GM12865 (cell line): ENCODE results near the gene POLR2J.
A peak's percentile ranks its signal among the peaks of the same experiment; 100 is the strongest.

ENCODE experiments used
- DNase-seq: peaks from one replicate; pipeline ENCODE4 v3.0.0; 2010; ENCODE audit warnings: low read depth
- H3K4me3 ChIP-seq: 2 replicates; pipeline ENCODE4 v1.5.1; 2011; ENCODE audit warnings: mild to moderate bottlenecking, low read depth, low read length, control low read depth
- CTCF ChIP-seq: IDR thresholded peaks from 2 replicates; pipeline ENCODE4 v1.5.1; 2011; ENCODE audit warnings: low read length, control low read depth, low read depth, inconsistent platforms; ENCODE audit not compliant: insufficient read depth; ENCODE audit errors: missing control alignments

POLR2J gene

GRCh38 chr7:102452451-102452850, 26.3 kb downstream of the POLR2J start:
- TF ChIP-seq CTCF: no peak
- DNase-seq: no peak
- H3K4me3 ChIP-seq: no peak overlapping the region

GRCh38 chr7:102451371-102452054, 27.2 kb downstream of the POLR2J start:
- no peak overlapping the region for H3K4me3 ChIP-seq
- no peak for DNase-seq
- no peak for TF ChIP-seq CTCF

GRCh38 chr7:102450242-102450641, 28.5 kb downstream of the POLR2J start:
- DNase-seq: peak; percentile 69
- H3K4me3 ChIP-seq: no peak overlapping the region
- peak; percentile 52 for TF ChIP-seq CTCF

- TF ChIP-seq CTCF: no peak
- H3K4me3 ChIP-seq: no peak overlapping the region
- DNase-seq: no peak
Measured at GRCh38 chr7:102449136-102449535, 29.6 kb downstream of the POLR2J start.

- TF ChIP-seq CTCF: no peak
- no peak overlapping the region for H3K4me3 ChIP-seq
- no peak for DNase-seq
Measured at GRCh38 chr7:102447311-102447710, 31.4 kb downstream of the POLR2J start.

- H3K4me3 ChIP-seq: no peak overlapping the region
- no peak for TF ChIP-seq CTCF
- no peak for DNase-seq
Measured at GRCh38 chr7:102446387-102447156, 32.1 kb downstream of the POLR2J start.

- no peak overlapping the region for H3K4me3 ChIP-seq
- TF ChIP-seq CTCF: no peak
- DNase-seq: no peak
Measured at GRCh38 chr7:102445674-102446071, 33.0 kb downstream of the POLR2J start.
